GM21360 (cell line): ENCODE results near the gene CS.
"Not testable (repeated sequence)": the region's sequence is repeated elsewhere in the genome, so short reads cannot be mapped to it uniquely, and the experiment has no call there.

ENCODE experiments used
- ATAC-seq: cut with Tn5 transposase; IDR thresholded peaks from one replicate; pipeline ENCODE4 v1.9.1; 2021; ENCODE audit warnings: mild to moderate bottlenecking, moderate library complexity; ENCODE audit not compliant: unreplicated experiment

The CS gene

DNA sequence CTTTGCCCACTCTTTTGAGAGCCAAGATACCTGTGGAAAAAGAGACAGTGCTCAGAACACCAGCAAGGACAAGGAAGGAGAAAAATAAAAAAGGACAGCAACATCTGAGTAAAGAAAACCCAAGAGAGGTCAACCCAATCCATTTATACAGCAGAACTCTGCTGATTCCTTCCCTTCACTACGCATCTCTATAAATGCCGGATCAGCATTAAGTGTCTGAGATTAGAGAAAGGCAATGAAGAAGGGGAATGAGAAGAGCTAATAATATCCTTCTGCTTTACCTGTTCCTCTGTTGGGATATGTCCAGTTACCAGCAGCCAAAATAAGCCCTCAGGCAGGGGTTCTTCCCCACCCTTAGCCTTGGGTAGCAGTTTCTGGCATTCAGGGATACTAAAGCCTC lies 17.6 kb downstream of the CS start:
- ATAC-seq = no peak

DNA sequence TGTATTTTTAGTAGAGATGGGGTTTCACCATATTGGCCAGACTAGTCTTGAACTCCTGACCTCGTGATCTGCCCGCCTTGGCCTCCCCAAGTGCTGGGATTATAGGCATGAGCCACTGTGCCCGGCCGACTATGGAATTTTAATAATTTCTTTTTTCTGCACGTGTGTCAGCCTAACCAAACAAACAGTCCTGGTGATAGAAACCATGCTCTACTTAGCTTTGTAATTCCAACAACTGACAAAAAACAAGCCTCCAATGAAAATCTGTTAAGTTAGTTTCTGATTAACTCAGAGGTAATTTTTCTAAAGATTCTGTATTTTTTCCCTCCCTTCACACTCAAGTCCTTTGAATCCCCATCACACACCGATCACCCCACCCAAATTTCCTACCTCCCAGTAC lies 18.1 kb downstream of the CS start:
- ATAC-seq = no peak

DNA sequence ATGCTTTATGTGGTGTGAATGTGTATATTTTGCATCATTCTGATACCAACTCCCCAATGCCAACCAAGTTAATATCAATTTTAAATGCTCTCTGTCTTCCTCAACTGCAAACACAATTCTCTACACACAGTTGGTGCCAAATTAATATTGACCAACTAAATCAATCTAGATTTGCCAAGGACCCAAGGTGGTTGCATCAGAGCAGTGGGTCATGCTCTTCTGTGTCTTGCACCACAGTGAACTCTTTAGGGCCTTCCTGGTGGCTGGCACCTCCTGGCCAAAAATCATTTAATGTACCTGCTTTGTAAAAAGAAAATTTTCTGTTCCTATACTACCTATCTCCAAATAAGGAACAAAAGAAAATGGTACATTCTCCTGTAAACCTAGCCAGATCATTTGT lies 19.3 kb downstream of the CS start:
- no peak for ATAC-seq

DNA sequence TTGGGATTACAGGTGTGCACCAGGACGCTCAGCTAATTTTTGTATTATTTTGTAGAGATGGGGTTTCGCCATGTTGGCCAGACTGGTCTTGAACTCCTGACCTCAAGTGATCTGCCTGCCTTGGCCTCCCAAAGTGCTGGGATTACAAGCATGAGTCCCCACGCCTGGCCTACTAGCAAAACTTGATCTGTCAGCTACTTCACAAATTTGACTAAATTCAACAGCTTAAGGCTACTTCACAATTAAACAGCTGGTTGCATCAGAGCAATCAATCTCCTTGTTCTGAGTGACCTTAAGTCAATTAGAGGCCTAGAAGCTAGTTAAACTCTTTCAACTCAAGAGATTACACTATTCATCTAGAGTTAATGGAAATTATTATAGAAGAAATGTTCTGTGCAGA lies 21.2 kb downstream of the CS start:
- no peak for ATAC-seq

DNA sequence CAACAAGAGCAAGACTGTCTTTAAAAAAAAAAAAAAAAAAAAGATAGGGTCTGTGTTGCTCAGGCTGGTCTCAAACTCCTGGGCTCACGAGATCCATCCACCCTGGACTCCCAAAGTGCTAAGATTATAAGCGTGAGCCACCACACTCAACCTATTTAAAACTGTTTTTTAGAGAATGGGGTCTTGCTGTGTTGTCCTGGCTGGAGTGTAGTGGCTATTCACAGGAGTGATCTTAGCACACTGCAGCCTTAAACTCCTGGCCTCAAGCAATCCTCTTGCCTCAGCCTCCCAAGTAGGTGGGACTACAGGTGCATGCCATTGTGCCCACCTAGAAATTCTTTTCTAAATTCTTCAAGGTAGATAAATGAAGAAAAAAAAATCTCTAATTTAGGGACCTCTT lies 25.8 kb downstream of the CS start:
- ATAC-seq = no peak

DNA sequence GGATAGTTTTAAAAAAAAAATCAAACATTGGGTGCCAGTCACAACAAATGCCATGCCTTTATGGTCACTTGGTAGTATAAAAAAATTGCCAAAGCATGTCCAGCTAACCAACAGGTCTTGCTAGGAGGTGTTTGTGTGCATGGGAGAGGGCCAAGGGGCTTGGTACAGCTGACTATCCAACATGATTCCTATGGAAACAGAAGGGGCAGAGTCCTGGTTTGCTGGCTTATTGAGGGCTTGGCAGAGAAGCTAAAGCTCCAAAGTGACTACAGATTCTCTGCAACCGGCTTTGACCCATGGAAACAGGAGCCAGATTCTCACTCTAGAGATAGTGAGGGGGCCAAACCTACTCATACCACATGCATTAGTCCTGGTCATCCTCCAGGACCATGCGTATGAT lies 27.7 kb downstream of the CS start:
- not testable (repeated sequence) for ATAC-seq

DNA sequence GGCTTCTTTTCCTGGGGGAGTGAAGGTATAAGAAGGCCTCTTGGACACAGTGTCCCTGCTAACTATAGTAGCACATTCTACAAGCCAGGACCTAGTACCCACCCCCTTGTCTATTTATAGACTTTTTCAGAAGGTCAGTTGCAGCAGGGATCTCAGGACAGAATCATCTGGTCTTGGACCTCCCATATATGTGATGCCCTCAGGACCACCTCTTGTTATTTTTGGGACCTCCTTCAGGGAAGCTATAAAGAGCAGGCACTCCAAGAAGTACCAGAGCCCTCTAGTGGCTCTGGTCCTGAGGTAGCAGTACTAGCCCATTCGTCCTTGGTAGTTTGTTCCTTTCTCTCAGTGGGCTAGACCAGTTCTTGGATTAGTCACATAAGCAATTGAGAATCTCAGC lies 29.1 kb downstream of the CS start:
- no peak for ATAC-seq

DNA sequence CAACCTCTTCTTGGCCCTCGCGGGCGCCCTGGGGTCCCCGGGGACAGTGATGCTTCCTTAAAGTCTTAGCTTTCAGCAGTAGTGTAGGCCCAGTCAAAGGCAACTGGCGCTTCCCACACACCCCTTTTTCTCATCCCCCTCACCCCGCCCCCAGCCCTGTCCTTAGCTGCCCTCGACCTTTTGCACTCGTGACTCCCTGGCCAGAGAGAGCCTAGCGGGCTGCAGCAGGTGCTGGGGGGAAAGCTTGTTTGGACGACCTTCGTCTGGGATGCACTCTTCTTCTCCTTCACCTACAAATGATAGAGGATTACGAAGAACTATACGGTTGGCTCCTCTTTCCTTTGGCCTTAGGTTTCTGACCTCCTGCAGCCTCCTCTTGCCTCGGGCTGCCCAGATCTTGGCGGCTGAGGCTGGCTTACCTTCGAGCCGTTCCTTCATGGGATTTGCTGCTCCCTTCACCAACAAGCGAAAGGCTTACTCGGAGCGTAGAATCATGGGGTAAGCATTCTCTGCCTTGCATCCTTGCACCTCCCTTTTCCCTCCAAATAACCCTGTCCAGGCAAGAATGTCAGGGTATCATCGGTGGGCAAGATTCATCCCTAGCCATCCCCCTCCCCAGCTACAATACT lies 32.6 kb downstream of the CS start:
- ATAC-seq = peak; percentile 10

DNA sequence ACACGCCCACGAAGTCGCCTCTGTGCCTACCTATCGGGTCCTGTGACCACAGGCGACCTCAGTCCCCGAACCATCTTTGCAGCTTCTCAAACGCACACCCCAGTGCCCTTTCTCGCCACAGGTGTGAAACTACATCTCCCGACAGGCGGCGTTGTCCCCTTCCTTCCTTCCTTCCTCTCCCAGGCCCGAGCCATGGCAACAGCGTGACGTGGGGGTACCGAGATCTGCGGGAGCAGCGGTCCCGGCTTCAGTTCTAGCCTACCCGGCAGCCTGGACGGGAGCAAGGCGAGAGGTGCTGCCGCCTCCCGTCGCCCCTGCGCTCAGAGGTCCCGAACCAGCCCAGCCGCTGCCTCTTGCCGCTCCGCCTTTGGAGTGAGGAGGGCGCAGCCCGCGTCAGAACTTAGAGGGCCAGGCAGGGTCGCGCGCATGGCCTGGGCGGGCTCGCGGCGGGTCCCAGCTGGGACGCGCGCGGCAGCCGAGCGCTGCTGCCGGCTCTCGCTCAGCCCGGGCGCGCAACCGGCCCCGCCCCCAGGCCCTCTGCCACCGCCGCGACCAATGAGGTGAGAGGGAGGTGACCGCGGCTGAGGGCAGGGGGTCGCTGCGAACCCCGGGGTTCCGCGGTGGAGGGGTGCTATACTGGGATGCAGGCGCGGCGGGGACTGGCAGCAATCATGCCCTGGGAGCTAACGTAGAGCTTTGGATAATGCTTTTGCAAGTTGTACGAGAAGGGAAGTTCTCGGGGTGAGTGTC lies 33.3 kb downstream of the CS start, which contains the start of gene COQ10A:
TSS of gene COQ10A (plus strand) at position 250 of the 750 bp plus-strand sequence. CDS start at position 427, 177 bp downstream.
- ATAC-seq = peak; percentile 82

DNA sequence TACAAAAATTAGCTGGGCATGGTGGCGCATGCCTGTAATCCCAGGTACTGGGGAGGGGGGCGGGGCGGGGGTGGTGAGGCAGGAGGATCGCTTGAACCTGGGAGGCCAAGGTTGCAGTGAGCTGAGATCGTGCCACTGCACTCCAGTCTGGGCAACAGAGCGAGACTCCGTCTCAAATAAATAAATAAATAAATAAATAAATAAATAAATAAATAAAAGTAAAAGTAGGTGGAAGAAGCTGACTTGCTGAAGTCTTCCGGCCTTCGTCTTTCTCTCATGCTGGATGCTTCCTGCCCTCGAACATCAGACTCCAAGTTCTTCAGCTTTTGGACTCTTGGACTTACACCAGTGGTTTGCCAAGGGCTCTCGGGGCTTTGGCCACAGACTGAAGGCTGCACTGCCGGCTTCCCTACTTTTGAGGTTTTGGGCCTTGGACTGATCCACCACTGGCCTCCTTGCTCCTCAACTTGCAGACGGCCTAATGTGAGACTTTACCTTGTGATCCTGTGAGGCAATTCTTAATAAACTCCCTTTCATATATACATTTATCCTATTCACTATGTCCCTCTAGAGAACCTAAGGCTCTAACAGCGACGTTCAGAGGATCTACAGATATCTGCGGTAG lies 34.0 kb downstream of the CS start:
- ATAC-seq = not testable (repeated sequence)

DNA sequence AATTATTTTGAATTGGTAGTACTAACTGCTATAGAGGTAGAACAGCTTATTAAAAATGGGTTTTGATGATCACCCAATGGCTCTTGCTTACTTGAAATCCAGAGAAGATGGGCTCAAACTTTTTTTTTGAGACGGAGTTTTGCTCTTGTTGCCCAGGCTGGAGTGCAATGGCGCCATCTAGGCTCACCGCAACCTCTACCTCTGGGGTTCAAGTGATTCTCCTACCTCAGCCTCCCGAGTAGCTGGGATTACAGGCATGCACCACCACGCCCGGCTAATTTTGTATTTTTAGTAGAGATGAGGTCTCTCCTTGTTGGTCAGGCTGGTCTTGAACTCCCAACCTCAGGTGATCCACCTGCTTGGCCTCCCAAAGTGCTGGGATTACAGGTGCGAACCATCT lies 37.2 kb downstream of the CS start:
- not testable (repeated sequence) for ATAC-seq

DNA sequence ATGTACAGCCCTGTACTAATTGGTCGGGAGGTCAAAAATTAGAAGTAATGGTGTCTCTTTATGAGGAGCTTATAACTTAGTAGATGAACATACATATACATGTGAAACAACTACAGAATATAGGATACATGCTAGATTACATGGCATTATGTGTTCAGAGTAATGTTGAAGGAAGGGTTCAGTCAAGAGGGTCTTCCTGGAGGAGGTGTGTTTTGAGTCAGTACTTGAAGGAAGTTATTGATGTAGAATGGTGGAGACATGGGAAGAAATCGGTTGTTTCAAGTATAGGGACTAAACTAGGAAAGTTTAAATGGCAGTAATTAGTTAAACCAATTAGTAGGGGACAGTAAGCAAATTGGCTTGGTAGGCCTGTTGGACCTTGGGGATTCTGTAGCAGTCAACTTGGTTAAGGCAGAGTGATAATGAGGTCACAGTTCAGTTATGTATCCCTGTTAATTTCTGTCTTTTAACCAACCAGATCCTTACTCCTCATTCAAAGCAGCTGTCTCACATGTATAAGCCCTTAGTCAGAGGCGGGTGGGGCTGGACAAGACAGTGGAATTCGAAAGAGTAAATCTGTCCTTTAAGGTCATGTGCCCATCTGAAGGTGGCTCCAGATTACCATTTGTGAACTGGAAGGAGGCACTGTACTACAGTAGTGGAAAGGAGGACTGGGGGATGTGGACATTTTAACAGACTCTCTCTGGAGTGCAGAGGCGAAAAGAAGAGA lies 38.5 kb downstream of the CS start:
- ATAC-seq = no peak

DNA sequence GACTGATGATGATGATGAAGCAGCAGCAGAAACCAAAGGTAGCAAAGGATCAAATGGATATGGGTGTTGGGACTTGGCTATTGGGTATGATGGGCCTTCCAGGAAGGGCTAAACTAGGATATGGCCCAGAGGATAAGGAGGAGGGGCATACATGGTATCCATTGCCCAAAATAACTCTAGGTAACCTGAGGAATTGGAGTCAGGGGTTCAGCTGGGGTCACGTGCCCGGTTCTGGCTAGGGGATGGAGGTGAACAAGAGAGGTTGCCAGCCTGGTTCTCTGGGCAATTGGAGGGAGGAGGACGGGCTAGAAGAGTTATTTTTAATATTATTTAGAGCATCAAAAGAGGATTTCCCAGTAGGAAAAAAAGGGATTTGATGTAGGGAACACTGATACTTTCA lies 39.2 kb downstream of the CS start:
- no peak for ATAC-seq

DNA sequence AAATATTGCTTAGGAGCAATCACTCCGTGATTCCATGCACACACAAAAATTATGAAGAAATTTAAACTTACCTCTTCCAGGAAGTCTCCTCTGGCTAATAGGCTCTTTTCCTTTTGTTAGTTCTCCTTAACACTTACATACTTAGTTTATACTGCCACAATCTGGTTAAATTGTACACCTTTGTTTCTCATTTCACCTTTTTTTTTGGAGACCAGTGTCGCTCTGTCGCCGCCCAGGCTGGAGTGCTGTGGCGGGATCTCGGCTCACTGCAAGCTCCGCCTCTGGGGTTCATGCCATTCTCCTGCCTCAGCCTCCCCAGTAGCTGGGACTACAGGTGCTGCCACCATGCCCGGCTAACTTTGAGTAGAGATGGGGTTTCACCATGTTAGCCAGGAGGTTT lies 39.8 kb downstream of the CS start:
- ATAC-seq = no peak

DNA sequence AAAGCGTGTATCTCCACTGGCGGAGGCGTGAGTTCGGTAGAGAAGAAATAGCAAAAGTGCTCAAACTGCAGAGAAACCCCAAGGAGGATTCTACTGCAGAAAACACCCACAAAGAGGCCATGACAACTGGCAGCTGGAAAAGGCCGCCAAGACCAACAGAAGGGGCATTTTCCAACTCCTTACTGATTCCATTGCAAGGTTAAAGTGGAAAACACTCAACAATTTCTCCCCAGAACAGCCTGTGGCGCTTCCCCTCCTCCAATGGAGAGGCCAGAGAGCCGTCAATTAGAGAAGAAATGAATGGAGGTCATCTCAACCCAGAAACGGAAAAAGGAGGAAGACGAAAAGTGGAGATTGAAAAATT lies 41.3 kb downstream of the CS start:
- no peak for ATAC-seq

DNA sequence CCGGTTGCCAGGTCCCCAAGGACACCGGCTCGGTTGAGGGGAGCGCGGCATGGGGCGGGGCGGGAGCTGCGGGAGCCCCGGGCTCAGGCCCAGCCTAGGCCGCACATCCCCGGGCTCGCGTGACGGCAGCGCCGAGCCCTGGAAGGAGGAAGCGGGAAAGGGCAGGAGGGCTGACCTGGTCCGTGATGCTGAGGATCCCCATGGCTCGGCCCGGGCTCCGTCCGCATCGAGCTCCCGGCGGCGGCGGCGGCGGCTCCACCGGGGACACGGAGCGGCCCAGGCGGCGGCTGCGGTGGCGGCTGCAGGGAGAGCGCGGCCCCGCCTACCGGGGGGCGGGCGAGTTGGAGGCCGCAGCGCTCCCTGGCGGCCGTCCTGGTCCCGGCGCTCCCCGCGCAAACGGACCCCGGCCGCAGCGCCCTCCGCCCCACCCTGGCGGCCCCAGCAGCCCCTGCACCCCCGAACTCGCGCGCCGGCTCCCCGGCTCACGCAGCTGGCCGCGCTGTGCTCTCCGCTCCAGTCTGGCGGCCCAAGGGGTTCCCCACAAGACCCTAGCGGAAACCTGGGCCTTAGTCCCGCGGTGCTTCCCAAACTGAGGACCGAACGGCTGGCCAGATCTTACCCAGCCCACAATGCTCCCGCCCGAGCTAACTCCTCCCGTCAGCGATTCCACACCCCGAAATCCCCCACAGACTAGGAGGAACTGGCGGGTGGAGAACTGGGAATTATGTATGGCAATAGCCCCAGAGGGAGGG lies 41.9 kb downstream of the CS start, which contains the start of gene ANKRD52:
TSS of gene ANKRD52 (minus strand) at position 317 of the 752 bp plus-strand sequence. CDS start at position 202, 115 bp downstream.
- peak; percentile 68 for ATAC-seq

DNA sequence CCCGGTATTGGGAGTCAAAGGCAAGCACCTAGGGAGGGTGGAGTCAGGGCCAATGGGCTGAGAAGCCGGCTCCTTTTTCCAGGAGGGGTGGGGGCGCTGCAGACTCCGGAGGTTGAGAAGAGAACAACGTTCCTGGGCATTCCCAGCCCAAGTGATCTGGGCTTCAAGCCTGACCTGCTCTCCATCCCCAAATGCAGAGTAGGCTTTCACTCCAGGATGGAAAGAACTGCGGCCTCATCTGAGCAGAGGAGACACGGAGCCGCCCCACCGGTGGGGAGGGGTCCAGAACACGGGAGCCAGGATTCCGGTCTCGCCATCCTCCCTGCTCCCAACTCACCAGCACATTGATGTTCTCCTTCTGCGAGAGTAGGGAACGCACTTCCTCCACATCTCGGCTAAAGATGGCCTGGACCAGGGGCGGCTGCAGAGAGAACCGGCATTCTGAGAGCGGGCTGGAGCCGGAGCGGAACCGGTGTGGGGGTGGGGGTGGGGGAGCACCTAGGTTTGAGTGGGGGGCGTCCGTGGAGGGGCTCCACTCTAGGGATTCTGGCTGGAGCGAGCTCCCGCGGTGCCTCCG lies 42.6 kb downstream of the CS start:
- ATAC-seq = no peak

DNA sequence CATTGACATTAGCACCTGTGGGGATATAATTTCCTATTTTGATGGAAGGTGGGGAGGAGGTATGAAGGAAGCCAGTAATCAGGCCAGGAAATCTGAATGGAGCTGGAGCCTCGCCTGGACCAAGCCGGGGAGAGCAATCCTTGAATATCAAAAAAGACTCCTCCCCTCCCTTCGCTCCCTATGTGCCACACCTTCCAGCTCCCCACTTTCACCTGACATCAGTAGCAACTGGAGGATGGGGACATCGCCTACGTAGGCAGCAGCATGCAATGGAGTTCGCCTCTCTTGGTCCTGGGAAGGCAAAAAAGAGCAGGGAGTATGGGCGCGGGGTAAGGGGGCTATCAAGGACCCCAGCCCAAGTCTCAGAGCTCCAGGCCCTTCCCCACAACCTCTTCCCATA lies 43.1 kb downstream of the CS start:
- no peak for ATAC-seq

DNA sequence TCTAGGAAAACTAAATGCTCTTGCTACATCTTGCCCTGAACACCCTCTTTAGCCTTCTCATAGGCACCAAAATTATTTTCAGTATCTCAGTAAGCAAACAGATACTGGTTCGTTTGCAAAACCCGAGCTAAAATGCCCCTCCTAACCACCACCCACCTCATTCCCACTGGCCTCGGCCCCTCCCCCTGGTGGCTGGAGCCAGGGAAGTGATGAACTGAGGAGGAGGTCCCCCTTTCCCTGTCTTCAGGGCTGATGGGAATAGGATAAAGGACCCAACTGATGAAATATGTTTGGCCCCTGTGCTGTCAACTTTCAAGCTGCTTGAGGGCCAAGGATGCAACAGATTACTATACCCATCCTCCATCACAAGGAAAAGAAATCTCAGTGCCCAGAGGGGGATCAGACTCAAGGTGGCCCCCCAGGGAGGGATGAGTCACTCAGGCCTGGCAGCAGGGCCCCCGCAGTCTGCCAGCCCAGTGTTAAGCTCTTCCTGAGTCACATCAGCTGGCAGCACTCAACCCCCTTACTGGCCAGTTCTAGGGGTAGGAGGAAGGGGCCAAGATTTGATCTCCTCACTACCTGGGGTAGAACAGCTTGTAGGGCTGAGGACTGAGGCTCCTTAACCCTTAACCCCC lies 43.7 kb downstream of the CS start:
- no peak for ATAC-seq

DNA sequence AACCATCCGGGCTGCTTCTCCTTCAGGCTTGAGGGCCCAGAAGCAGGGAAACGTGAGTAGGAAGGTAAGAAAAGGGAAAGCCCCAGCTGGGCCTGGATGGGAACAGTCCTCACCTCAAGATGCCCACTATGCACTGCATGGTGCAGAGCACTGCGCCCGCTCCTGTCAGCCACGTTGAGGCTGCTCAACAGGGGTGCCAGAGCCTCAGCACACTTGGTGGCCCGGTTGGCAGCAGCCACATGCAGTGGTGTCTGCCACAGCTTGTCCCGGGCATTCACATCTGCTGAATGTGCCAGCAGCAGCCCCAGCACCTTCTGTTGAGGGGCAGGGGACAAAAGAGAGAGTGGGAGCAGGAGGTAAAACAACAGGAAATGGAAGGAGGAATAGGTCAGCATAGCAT lies 44.5 kb downstream of the CS start:
- ATAC-seq = no peak
